ENCODE results near the gene FTSJ1.
"Not testable (repeated sequence)": the region's sequence is repeated elsewhere in the genome, so short reads cannot be mapped to it uniquely, and the experiment has no call there.

Gene FTSJ1

GRCh38 chrX:48433713-48434112 lies 42.3 kb upstream of the FTSJ1 start:
- H2BK15ac ChIP-seq (ENCODE audit: low read depth, poor library complexity, severe bottlenecking): not testable (repeated sequence)

GRCh38 chrX:48447201-48447600 lies 28.8 kb upstream of the FTSJ1 start:
- H2BK15ac ChIP-seq (ENCODE audit: low read depth, poor library complexity, severe bottlenecking); H2BK120ac ChIP-seq (ENCODE audit: low read depth, low read length); H4K8ac ChIP-seq (ENCODE audit: low read length); H2AFZ ChIP-seq (ENCODE audit: low read depth, low read length); H3K4me2 ChIP-seq (ENCODE audit: low read length, poor library complexity, severe bottlenecking); H3K9me3 ChIP-seq (ENCODE audit: control insufficient read depth, low read length); H3K9ac ChIP-seq (ENCODE audit: low read length); H3K27ac ChIP-seq (ENCODE audit: low read length, poor library complexity, severe bottlenecking); H3K79me1 ChIP-seq (replicated peaks; ENCODE audit: low read length, poor library complexity, severe bottlenecking); H3K4me3 ChIP-seq (ENCODE audit: insufficient read depth in 1 of 2, low read depth in 1 of 2, low read length in 2 of 2); H2BK5ac ChIP-seq (ENCODE audit: low read depth, low read length, poor library complexity, severe bottlenecking); H3K4me1 ChIP-seq (ENCODE audit: control insufficient read depth, insufficient read depth, low read depth, low read length); H3K18ac ChIP-seq (ENCODE audit: low read depth in 1 of 2, low read length in 2 of 2); DNase-seq; H2BK12ac ChIP-seq (ENCODE audit: low read length in 2 of 2); H3K36me3 ChIP-seq (ENCODE audit: control insufficient read depth in 1 of 2, insufficient read depth in 2 of 2, low read depth in 1 of 2, low read length in 2 of 2); H2AK5ac ChIP-seq (ENCODE audit: low read length, severe bottlenecking); H3K14ac ChIP-seq (ENCODE audit: low read length in 2 of 2); H4K91ac ChIP-seq (ENCODE audit: low read length); H3K23ac ChIP-seq (ENCODE audit: low read length in 2 of 2); H3K4ac ChIP-seq (ENCODE audit: low read depth in 1 of 2, low read length in 2 of 2): not testable (repeated sequence)
- peaks cover 0 to 15% of the 10 kb centered on the region in 2 experiments for H3K27me3 ChIP-seq (ENCODE audit: control insufficient read depth in 1 of 2, insufficient read depth in 1 of 2, low read length in 2 of 2)
- WGBS: 88% methylated on average over 2 of the region's 6 CpGs

More at GRCh38 chrX:48433713-48434112, 42.3 kb upstream of the FTSJ1 start:
- not testable (repeated sequence) for H3K9ac ChIP-seq (ENCODE audit: low read length); H3K79me1 ChIP-seq (replicated peaks; ENCODE audit: low read length, poor library complexity, severe bottlenecking); H3K27ac ChIP-seq (ENCODE audit: low read length, poor library complexity, severe bottlenecking); H2BK120ac ChIP-seq (ENCODE audit: low read depth, low read length); DNase-seq; H3K23ac ChIP-seq (ENCODE audit: low read length in 2 of 2); H3K14ac ChIP-seq (ENCODE audit: low read length in 2 of 2); H3K27me3 ChIP-seq (ENCODE audit: control insufficient read depth in 1 of 2, insufficient read depth in 1 of 2, low read length in 2 of 2); H3K36me3 ChIP-seq (ENCODE audit: control insufficient read depth in 1 of 2, insufficient read depth in 2 of 2, low read depth in 1 of 2, low read length in 2 of 2); H2BK12ac ChIP-seq (ENCODE audit: low read length in 2 of 2); H2BK5ac ChIP-seq (ENCODE audit: low read depth, low read length, poor library complexity, severe bottlenecking); H4K91ac ChIP-seq (ENCODE audit: low read length); H3K9me3 ChIP-seq (ENCODE audit: control insufficient read depth, low read length); H2AK5ac ChIP-seq (ENCODE audit: low read length, severe bottlenecking); H3K4ac ChIP-seq (ENCODE audit: low read depth in 1 of 2, low read length in 2 of 2); H3K4me2 ChIP-seq (ENCODE audit: low read length, poor library complexity, severe bottlenecking); H3K4me1 ChIP-seq (ENCODE audit: control insufficient read depth, insufficient read depth, low read depth, low read length); H3K4me3 ChIP-seq (ENCODE audit: insufficient read depth in 1 of 2, low read depth in 1 of 2, low read length in 2 of 2); H3K18ac ChIP-seq (ENCODE audit: low read depth in 1 of 2, low read length in 2 of 2); H2AFZ ChIP-seq (ENCODE audit: low read depth, low read length); H4K8ac ChIP-seq (ENCODE audit: low read length)
- WGBS: 81% methylated on average over 9 of the region's 13 CpGs

- peaks cover 8% of the 10 kb centered on the region for H3K9me3 ChIP-seq (ENCODE audit: control insufficient read depth, low read length)
- no peak for DNase-seq
- H2BK120ac ChIP-seq (ENCODE audit: low read depth, low read length): no peak overlapping the region
- H3K27ac ChIP-seq (ENCODE audit: low read length, poor library complexity, severe bottlenecking): no peak overlapping the region
- H3K4me3 ChIP-seq (ENCODE audit: insufficient read depth in 1 of 2, low read depth in 1 of 2, low read length in 2 of 2): no peak overlapping the region
- H3K14ac ChIP-seq (ENCODE audit: low read length in 2 of 2): no peak overlapping the region
- H3K36me3 ChIP-seq (ENCODE audit: control insufficient read depth in 1 of 2, insufficient read depth in 2 of 2, low read depth in 1 of 2, low read length in 2 of 2): no peaks in the 10 kb centered on the region
- H2AK5ac ChIP-seq (ENCODE audit: low read length, severe bottlenecking): no peak overlapping the region
- no peak overlapping the region for H2BK5ac ChIP-seq (ENCODE audit: low read depth, low read length, poor library complexity, severe bottlenecking)
- H3K23ac ChIP-seq (ENCODE audit: low read length in 2 of 2): no peak overlapping the region
- H4K8ac ChIP-seq (ENCODE audit: low read length): no peak overlapping the region
- H3K4me2 ChIP-seq (ENCODE audit: low read length, poor library complexity, severe bottlenecking): no peak overlapping the region
- no peaks in the 10 kb centered on the region for H3K4me1 ChIP-seq (ENCODE audit: control insufficient read depth, insufficient read depth, low read depth, low read length)
- no peak overlapping the region for H2AFZ ChIP-seq (ENCODE audit: low read depth, low read length)
- H2BK12ac ChIP-seq (ENCODE audit: low read length in 2 of 2): no peak overlapping the region
- no peak overlapping the region for H4K91ac ChIP-seq (ENCODE audit: low read length)
- no peak overlapping the region for H3K9ac ChIP-seq (ENCODE audit: low read length)
- no peak overlapping the region for H3K4ac ChIP-seq (ENCODE audit: low read depth in 1 of 2, low read length in 2 of 2)
- no peak overlapping the region for H2BK15ac ChIP-seq (ENCODE audit: low read depth, poor library complexity, severe bottlenecking)
- H3K79me1 ChIP-seq (replicated peaks; ENCODE audit: low read length, poor library complexity, severe bottlenecking): no peaks in the 10 kb centered on the region
- no peak overlapping the region for H3K18ac ChIP-seq (ENCODE audit: low read depth in 1 of 2, low read length in 2 of 2)
- peaks cover 0 to 16% of the 10 kb centered on the region in 2 experiments for H3K27me3 ChIP-seq (ENCODE audit: control insufficient read depth in 1 of 2, insufficient read depth in 1 of 2, low read length in 2 of 2)
Measured at GRCh38 chrX:48450076-48450475, 25.9 kb upstream of the FTSJ1 start.

- Histone ChIP-seq H2BK12ac (ENCODE audit: low read length in 2 of 2) (no peak overlapping the region), H3K9ac (ENCODE audit: low read length) (no peak overlapping the region), H2AK5ac (ENCODE audit: low read length, severe bottlenecking) (no peak overlapping the region), H3K36me3 (ENCODE audit: control insufficient read depth in 1 of 2, insufficient read depth in 2 of 2, low read depth in 1 of 2, low read length in 2 of 2) (no peaks in the 10 kb centered on the region), H3K79me1 (replicated peaks; ENCODE audit: low read length, poor library complexity, severe bottlenecking) (no peaks in the 10 kb centered on the region), H3K23ac (ENCODE audit: low read length in 2 of 2) (no peak overlapping the region), H2BK120ac (ENCODE audit: low read depth, low read length) (no peak overlapping the region), H3K27ac (ENCODE audit: low read length, poor library complexity, severe bottlenecking) (no peak overlapping the region), H2BK15ac (ENCODE audit: low read depth, poor library complexity, severe bottlenecking) (no peak overlapping the region), H3K9me3 (ENCODE audit: control insufficient read depth, low read length) (peaks cover 8% of the 10 kb centered on the region), H3K14ac (ENCODE audit: low read length in 2 of 2) (no peak overlapping the region), H2BK5ac (ENCODE audit: low read depth, low read length, poor library complexity, severe bottlenecking) (no peak overlapping the region), H2AFZ (ENCODE audit: low read depth, low read length) (no peak overlapping the region), H3K18ac (ENCODE audit: low read depth in 1 of 2, low read length in 2 of 2) (no peak overlapping the region), H4K8ac (ENCODE audit: low read length) (no peak overlapping the region), H3K4me1 (ENCODE audit: control insufficient read depth, insufficient read depth, low read depth, low read length) (no peaks in the 10 kb centered on the region), H3K4ac (ENCODE audit: low read depth in 1 of 2, low read length in 2 of 2) (no peak overlapping the region), H3K4me2 (ENCODE audit: low read length, poor library complexity, severe bottlenecking) (no peak overlapping the region), H3K4me3 (ENCODE audit: insufficient read depth in 1 of 2, low read depth in 1 of 2, low read length in 2 of 2) (no peak overlapping the region), H4K91ac (ENCODE audit: low read length) (no peak overlapping the region), H3K27me3 (ENCODE audit: control insufficient read depth in 1 of 2, insufficient read depth in 1 of 2, low read length in 2 of 2) (peaks cover 0 to 13% of the 10 kb centered on the region in 2 experiments)
- DNase-seq: no peak
- 63% methylated on average over 4 of the region's 4 CpGs for WGBS
Measured at GRCh38 chrX:48451708-48452107, 24.3 kb upstream of the FTSJ1 start.

All from mesenchymal stem cell (in vitro differentiated cells and primary cell).